GM18502 (cell line): ENCODE data around the gene RNF121.

Experiments
- ATAC-seq: cut with Tn5 transposase; IDR thresholded peaks from one replicate; pipeline ENCODE4 v1.9.1; 2021; ENCODE audit warnings: mild to moderate bottlenecking; ENCODE audit not compliant: unreplicated experiment, poor library complexity

Gene RNF121

DNA sequence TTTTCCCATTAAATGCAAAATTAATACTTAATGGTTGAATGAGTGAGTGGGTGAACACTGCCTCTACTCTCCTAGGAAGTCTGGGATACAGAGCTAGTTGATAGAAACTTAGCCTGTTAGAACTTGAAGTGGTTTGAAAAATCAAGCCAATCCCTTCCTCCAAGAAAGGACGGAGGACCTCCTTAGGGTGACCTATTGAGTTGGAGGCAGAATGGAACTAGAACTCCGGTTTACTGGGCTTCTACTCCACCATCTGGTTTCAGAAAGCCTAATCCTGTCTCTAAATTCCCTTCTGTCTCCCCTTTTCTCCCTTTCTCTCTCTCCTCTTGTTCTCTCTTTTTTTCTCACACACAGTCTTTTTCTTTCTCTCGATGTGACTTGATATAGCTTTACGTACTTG is 50.2 kb downstream of the RNF121 start:
- no peak for ATAC-seq

DNA sequence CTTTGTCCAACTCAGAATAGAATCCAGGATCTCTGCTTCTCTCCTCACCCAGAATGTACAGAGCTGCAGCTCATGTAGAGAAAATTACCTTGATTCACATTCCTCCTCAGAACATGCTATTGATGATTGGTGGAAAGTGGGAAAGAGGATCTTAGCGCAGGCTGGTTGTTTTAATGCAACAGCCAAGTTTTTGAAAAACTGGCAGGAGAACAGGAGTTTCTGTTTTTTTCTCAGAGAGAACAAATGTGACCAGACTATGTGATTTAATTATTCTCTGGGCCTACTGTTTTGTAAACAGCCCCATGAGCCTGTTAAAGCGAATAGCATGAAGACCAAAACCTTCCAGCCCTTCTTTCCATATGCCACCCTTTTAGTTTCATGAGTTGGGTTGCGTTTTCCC is 50.8 kb downstream of the RNF121 start:
- no peak for ATAC-seq

DNA sequence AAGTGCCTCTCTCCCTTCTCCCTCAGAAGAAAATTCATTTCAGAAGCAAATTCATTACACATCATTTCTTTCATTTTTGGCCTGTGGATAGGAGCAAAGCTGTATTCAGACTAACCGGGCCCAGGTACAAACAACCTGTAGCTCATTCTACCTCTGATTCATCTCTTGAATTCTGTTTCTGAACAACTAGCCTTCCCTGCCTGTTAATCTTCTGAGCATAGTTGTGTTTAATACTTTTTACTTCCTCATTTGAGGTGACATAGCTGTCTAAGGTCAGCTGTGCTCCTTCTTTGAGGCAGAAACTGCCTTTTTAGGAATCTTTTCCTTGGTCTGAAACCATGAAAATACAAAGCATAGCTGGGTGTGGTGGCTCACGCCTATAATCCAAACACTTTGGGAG is 57.3 kb downstream of the RNF121 start:
- ATAC-seq = no peak

DNA sequence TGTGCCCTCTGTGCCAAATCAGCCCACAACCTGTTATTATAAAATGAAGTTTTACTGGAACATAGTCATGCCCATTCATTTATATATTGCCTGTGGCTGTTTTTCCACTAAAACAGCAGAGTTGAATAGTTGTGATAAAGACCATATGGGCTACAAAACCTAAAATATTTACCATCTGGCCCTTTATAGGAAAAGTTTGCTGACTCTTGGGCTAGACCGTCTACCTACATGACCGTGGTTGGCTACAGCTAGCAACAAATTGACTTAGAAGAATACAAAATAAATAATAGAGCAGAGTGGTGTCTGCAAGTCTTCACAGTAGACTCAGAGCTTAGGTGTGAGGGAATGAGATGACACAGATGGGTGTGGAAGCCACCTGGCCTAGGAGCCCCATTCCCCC is 58.7 kb downstream of the RNF121 start:
- ATAC-seq = no peak

DNA sequence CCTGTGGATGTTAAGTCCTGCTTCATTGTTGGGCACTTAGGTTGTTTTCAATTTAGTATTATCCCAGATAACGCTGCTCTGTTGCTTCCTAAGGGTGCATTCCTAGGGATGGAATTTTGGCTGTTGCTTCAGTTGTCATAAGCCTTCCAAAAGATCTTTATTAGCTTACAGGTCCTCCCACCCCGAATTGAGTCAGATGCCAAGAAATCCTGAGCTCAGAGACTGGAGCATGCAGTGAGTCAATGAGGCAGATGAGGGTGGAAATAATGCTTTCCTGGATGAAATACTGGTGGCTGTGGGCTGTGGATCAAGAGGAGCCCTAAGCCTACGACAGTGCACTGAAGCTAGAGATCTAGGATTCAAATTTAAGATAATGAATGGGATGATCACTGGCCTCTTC is 59.2 kb downstream of the RNF121 start:
- ATAC-seq = no peak

DNA sequence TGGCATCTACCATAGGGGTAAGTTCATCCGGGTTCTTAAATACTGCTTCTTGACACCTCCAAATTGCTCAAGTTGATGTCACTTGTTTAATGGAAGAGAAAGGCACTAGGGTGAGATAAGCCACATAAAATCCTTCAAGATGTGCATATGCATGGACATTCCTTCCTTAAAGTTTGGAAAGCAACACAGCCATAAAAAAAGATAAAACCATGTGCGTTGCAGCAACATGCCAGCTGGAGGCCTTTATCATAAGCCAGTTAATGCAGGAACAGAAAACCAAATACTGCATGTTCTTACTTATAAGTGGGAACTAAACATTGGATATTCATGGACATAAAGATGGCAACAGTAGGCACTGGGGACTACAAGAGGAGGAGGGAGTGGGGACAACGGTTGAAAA is 61.9 kb downstream of the RNF121 start:
- ATAC-seq = no peak

DNA sequence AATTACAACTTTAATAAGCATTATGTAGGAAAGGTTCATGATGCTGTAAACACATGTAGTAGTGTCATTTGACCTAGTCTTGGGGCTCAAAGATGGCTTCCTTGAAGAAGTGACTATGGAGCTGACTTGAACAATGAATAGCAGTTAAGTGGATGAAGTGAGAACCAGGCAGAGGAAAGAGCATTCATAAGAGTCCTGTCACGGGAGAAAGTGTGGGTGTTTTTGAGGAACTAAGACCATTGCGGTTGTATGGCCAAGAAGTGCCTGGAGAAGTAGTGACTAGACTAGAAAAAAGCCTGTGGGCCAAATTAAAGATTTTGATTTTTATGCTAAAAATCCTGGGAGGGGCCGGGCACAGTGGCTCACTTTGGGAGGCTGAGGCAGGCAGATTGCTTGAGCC is 62.6 kb downstream of the RNF121 start:
- ATAC-seq = peak; percentile 69

DNA sequence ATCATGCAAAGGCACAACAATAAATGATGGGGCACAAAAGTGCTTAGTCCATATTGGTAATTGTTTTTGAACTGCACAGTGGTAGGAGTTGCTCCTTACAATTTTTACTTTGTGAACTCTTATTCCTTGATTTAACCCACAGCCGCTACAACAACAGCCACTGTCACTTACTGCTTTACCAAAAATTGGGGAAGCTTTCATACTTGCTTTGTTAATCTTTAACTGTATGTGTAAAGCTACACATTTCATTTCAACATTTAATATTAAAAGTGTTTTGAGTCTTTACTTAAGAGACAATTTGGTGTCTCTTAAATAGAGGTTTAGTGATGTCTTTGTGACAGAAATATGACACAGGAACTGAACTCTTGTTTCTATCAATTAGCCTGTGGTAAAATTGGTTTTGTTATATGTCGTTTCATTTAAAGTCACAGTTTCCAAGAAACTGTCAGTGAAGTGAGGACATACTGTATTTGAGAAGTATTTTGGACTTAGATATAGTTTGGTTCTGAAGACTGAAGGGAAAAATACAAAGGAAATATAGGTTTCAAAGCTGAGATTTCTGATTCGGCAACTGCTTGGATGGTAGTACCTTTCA is 63.4 kb downstream of the RNF121 start:
- no peak for ATAC-seq

DNA sequence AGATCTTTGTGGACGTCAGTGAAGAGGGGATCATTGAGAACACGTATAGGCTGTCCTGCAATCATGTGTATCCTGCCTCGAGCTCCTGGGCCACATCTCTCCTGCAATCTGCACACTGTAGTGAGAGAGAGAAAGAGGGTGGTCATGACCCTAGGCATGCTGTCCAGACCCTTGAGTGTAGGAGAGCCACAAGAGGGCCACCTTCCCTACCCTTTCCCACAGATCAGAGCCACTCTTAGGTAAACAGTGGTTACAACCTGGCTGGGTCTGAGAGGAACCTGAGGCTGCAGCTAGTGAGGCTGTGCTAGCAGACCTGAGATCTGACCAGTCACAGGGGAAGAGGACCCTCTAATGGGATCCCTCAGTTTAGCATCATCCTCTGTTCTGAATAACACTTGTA is 65.9 kb downstream of the RNF121 start:
- ATAC-seq = no peak

DNA sequence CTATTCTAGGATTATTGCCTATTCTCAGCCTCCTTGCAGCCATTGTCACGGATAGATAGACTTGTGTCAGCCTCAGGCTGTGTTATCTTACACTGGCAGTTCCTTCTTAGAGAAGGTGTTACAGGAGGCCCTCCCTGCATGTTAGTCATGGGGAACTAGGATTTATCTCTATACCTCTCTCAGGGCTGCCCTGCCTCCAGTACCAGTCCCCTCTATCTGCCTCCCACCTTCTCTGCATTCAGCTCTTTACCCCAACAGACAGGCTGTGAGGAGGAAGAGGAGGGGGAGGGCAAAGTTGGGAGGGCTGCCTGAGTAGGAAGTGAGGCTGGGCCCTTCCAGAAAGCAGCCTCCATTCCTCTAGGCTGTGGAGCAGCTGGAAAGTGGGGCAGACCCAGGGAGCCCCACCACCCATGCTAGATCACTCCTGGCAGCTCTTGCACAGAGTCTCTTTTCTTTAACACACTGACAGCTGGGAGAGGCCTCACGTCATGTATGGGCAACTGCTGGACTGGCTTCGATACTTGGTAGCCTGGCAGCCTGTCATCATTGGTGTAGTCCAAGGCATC is 67.0 kb downstream of the RNF121 start:
- ATAC-seq = no peak

DNA sequence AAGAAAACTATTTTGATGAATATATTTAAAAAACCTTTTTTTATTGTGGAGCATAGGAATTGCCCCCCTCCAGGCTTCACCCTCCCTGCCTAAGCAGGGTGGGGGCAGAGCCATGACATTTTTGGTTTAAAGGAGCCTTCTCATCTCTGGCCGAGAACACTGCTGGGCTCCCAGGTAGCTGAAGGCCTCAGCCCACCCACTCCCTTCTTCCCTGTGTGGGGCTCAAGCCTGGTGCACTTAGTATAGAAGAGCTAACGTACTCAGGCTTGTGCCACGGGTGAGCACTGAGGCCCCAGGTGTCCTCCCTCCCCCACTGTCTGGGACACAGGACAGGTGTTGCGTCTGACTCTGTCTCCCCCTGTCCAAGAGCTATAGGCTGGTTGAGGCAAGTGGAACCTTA is 67.7 kb downstream of the RNF121 start:
- no peak for ATAC-seq

DNA sequence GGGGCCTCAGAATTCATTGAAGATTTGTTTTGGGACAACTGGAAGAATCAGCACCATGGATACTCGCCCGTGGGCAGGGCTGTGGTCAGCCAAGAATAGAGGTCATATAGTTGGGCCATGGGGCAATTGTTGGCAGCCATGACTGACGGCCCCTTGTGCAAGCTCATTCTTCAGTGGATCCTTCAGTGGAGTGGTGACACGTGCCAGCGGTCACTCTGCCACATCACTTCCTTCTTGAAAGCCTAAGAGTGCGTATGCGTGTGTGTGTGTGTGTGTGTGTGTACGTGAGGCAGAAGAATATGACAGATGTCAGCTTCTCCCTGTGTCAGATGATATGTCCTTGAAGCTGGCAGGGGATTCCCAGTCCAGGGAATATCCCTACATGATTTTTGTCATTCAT is 68.1 kb downstream of the RNF121 start:
- ATAC-seq = no peak

DNA sequence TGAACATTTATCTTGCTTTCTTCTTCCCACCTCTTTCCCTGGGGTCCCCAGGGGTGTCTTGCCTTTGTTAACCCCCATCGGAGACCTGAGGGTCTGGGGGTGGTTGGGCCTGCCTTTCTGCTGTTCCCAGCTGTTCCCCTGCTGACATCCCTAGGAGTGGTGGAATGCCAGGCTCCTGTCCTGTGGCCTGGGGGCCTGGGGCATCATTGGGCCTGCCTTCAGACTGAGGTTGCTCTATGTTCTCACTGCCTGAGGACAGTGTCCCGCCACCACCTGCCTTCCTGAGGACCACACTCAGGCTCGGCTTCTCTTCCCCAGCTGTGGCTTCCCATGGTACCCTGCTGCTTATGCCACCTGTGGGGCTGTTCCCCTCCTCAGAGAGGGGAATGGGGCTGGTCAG is 68.7 kb downstream of the RNF121 start:
- ATAC-seq = no peak

DNA sequence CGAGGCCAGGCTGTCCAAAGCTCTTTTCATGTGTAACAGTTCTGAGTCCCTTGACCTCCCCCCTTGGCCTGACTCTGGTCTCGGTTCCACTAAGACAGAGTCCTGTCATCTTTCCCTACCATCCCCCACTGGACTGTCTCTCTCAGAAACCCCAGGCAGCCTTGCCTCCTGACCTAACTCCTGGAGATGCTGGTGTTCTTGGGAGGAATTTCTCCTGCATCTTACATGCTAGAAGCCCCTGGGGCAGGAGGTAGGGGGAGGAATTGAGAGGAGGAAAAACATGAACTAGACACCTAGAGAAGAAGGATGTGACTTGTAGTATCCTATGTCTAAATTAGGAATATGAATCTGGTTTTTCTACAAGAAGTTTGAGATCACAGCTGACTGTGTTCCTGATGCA is 69.2 kb downstream of the RNF121 start:
- no peak for ATAC-seq

DNA sequence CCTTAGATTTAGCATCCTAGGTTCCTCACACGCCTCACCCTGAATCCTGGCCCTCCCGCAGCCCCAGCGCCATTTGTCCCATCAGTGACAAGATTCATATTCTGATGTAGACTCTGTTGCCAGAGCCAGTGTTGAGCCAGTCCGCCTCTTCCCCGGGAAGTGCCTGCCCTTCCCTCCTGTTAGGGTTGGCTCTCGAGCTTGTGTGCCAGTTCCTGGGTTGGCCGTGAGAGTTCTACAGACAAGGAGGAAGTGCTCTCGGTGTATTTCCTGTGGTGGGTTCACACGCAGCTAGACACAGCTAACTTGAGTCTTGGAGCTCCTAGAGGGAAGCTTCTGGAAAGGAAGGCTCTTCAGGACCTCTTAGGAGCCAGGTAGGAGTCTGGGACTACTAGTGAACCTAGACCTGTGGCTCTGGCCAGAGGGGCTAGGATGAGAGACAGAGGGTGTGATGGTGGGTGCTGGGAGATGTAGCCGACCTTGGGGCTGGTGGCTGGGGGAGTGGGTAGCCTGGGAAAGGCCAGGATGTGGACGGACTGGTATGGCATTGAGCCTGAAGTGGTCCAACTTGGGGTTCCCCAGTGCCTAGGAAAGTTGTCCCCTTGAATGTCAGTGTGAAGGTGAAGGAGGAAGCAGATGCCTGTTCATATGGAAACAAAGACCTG is 69.9 kb downstream of the RNF121 start, which contains the start of gene IL18BP:
Gene IL18BP, plus strand, starts transcription at position 261 of the 662 bp plus-strand sequence. CDS start 1,076 bp downstream, outside the sequence.
- no peak for ATAC-seq

DNA sequence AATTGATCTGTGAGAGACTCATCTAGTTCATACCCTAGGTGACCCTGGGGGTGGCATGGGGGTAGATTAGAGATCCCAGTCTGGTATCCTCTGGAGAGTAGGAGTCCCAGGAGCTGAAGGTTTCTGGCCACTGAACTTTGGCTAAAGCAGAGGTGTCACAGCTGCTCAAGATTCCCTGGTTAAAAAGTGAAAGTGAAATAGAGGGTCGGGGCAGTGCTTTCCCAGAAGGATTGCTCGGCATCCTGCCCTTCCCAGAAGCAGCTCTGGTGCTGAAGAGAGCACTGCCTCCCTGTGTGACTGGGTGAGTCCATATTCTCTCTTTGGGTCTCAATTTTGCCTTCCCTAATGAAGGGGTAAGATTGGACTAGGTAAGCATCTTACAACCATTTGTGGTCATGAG is 70.5 kb downstream of the RNF121 start:
- ATAC-seq = no peak

DNA sequence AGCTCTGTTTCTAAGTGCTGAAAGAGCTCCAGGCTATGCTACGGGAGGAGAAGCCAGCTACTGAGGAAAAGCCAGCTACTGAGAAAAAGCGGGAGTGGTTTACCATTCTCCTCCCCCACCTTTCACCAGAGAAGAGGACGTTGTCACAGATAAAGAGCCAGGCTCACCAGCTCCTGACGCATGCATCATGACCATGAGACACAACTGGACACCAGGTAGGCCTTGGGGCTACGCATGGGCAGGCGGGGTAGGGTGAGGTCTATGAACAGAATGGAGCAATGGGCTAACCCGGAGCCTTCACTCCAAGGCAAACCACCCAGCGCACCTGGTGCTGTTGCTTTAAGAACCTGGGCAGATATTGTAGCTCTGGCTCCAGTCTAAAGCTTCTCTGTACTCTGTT is 71.0 kb downstream of the RNF121 start:
- ATAC-seq = no peak

DNA sequence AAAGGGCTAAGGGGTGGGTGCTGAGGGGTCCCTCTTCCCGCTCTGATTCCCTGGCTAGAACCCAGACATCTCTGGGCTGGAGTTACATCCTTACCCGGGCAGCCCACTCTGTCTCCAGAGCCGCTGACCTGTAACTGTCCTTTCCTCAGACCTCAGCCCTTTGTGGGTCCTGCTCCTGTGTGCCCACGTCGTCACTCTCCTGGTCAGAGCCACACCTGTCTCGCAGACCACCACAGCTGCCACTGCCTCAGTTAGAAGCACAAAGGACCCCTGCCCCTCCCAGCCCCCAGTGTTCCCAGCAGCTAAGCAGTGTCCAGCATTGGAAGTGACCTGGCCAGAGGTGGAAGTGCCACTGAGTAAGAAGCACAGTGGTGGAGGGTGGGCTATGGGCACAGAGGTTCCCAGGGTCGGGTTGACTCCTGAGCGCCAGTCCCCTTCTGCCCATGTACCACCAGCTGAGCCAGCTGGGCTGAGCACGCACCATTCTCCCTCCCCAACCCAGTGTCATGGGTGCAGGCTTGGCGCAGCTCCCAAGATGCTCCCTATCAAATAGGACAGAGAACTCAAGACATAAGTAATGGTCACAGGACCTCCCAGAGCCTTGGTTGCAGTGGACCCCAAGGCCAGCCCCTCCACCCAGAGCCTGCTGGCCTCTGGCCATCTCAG is 71.5 kb downstream of the RNF121 start:
- ATAC-seq = no peak

DNA sequence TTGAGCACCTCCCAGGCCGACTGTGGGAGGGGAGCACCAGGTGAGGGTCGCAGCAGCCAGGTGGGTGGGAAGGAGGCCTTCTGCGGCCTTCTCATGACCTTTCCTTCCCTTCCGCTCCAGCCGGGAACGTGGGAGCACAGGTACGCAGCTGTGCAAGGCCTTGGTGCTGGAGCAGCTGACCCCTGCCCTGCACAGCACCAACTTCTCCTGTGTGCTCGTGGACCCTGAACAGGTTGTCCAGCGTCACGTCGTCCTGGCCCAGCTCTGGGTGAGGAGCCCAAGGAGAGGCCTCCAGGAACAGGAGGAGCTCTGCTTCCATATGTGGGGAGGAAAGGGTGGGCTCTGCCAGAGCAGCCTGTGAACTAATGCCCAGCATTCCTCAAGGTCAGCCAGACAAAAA is 72.4 kb downstream of the RNF121 start:
- ATAC-seq = no peak

DNA sequence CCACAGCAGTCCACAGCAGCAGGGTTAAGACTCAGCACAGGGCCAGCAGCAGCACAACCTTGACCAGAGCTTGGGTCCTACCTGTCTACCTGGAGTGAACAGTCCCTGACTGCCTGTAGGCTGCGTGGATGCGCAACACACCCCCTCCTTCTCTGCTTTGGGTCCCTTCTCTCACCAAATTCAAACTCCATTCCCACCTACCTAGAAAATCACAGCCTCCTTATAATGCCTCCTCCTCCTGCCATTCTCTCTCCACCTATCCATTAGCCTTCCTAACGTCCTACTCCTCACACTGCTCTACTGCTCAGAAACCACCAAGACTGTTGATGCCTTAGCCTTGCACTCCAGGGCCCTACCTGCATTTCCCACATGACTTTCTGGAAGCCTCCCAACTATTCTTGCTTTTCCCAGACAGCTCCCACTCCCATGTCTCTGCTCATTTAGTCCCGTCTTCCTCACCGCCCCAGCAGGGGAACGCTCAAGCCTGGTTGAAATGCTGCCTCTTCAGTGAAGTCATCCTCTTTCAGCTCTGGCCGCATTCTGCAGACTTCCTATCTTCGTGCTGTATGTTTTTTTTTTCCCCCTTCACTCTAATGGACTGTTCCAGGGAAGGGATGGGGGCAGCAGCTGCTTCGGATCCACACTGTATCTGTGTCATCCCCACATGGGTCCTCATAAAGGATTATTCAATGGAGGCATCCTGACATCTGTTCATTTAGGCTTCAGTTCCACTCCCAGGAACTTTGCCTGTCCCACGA is 73.2 kb downstream of the RNF121 start:
- no peak for ATAC-seq
